D341Med (cell line): ENCODE measurements around the gene IGFALS.

Experiments
- DNase-seq: peaks from one replicate; pipeline ENCODE4 v3.0.0; 2012; ENCODE audit warnings: low spot score

The IGFALS gene

DNA sequence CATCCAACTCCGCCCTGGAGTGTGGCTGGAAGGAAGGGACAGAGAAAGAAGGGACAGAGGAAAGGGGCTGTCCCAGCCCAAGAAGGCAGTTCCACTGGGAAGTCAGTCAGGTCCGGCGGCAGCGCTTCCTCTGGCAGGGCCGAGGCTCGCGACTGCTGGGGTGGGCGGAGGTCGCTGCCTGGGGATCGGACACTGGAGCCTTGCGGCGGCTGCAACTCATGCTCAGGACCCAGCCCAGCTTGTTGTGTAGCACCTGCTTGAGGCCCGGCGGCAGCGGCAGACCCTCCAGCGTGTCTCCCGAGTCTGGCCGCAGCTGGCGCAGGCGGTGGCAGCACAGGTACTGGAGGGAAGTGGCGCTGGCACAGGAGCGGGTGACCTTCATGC, 16.5 kb downstream of the IGFALS start:
- DNase-seq, result no peak

DNA sequence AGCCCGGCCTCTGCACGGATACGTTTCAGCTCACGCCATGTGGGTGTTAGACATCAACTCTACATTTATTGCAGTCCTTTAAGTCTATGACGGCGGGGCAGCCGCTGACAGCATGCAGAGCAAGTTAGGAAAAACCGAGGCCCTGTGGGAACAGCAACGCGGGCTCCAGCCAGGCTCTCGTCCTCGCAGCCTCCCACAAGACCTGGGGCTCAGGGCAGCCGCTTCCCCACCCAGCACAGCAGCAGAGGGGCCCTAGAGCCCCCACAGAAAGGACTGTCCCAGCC, 16.9 kb downstream of the IGFALS start:
- no peak for DNase-seq

DNA sequence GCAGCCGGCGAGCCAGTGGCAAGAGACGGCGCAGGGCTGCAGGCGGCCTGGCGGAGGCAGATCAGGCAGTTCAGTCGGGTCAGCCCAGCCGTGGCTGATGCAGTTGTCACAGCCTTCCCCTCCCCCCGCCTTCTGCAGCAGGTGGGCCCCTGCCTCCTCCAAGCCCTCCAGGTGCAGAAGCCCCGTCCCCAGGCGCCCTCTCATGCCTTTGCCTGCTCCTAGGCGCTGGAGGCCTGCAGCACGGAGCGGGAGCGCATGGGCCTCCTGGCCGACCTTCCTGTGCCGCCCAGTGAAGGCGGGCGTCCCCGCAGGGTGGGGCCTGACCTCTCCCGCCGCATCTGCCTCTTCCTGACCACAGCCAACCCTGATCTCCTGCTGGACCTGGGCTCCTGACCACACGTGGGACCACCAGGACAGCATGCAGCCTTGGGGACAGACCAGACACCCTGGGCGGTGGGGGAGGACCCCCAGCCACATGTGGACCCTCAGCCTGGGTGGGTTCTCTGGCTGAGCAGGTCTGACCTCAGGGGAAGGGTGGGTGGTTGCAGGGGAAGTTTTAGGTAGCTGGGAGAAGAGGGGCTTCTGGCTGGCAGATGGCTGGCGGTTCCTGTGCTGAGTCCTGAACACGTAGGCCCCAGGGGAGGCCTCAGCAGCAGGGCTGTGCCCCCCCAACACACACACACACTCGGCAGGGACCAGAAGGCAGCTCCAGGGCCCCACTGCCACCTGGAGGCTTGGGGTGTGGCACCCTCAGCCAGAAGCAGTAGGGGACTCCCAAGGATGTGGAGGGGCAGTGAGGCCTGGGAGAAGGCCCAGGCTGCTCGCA, 17.4 kb downstream of the IGFALS start:
- peak; percentile 69 for DNase-seq

DNA sequence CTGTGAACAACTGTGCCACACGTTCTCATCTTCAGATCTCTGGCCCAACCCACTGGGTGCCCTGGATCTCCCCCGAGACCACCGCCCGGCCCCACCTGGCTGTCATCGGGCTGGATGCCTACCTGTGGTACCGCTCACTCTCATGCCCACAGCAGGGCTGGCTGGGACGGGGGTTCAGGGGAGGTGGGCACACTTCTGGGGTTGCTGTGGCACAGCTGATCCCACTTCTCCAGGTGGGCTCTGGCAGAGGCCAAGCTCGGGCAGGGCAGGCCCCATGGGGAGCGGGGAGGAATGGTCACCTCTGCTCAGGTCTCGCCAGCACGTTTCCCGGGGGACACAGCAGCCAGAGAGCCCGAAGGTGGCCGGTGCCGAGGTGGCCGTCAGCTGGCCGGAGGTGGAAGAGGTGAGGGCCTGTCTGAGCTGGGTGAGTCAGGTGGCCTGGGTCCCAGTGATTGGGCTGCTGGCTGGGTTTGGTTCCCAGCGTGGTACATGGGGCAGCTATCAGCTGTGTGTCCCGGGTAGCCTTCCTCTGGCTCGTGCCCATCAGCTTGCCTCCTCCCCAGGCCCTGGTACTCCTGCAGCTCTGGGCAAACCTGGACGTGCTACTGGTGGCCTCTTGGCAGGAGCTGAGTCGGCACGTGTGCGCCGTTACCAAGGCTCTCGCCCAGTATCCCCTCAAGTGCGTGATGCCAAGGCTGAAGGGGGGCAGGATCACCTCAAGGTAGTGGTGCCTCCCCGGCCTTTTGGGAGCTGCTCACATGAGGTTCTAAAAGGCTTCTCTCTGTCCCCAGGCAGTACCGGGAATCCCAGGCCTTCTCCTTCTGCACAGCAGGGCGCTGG, 18.3 kb downstream of the IGFALS start:
- DNase-seq, result no peak

DNA sequence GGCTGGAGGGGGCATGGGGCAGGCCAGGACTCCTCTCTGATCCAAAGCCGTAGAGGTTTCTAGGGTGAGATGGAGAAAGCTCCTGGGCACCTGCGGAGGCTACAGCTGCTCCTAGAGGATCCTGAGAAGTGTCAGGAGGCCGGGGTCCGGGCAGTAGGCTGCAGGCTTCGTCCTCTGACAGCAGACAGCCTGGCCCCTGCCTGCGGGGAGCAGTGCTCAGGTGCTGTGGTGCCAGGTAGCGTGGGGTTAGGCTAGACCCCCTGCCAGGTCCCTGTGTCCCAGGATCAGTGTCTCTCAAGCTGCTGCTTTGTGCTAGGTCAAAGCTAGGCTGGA, 19.1 kb downstream of the IGFALS start:
- no peak for DNase-seq

DNA sequence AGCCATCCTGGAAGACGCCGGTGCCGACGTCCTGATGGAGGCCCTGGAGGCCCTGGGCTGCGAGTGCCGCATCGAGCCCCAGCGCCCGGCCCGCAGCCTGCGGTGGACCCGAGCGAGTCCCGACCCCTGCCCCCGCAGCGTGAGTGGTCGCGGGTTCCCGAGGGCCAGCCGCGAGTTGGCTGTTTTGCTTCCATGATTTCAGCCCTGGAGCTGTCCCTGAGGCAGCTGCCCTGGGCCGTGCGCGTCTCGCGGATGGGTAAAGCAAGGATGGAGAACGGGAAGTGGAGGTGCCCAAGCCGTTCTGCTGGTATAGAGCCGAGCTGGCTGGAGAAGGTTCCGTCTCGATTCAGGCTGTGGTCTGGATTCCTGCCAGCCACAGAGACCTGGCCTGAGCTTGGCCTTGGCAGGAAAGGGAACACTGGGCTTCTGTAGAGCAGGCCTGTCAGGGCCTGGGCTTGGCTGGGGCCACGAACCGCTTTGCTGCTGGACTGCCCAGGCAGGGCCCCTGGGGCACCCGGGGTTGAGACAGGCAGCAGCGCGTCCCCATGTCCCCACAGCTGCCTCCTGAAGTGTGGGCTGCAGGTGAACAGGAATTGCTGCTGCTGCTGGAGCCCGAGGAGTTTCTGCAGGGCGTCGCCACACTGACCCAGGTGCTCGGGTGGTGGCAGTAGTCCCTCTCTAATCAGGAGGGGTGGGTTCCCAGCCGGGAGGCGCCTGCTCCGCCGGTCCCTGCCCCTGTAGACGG, 19.6 kb downstream of the IGFALS start:
- no peak for DNase-seq

DNA sequence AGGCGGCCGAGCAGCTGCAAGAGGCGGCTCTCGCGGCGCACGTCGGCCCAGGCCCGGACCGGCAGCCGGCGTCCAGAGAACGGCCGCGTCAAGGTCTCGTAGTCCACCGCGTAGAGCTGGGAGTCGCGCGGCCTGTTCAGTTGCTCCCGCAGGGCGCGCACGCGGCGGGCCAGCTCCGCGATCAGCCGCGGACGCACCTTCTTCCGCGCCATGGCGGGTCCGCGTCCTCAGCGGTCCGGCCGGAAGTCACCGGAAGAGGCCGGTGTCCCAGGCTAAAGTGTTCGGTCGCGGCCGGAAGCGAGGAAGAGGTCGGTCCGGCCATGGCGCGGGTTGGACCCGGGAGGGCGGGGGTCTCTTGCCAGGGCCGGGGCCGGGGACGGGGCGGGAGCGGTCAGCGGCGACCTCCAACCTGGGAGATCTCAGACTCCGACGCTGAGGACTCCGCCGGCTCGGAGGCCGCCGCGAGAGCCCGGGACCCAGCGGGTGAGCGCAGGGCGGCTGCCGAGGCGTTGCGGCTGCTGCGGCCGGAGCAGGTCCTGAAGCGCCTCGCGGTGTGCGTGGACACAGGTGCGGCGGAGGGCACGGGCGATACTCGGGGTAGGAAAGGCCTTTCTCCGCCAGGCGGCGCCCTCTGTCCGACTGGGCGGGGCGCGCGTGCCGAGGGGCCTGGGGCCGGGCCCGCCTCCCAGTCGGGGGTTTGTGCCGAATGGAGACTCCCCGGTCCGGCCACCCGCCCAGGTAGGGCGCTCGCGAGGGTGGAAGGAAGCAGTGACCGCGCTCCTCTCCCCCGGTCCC, 20.4 kb downstream of the IGFALS start, which contains the start of gene MRPS34:
Gene MRPS34, minus strand, starts transcription at position 227 of the 795 bp plus-strand sequence. Its CDS starts 15 bp downstream, at position 212.
- DNase-seq, result peak; percentile 87

DNA sequence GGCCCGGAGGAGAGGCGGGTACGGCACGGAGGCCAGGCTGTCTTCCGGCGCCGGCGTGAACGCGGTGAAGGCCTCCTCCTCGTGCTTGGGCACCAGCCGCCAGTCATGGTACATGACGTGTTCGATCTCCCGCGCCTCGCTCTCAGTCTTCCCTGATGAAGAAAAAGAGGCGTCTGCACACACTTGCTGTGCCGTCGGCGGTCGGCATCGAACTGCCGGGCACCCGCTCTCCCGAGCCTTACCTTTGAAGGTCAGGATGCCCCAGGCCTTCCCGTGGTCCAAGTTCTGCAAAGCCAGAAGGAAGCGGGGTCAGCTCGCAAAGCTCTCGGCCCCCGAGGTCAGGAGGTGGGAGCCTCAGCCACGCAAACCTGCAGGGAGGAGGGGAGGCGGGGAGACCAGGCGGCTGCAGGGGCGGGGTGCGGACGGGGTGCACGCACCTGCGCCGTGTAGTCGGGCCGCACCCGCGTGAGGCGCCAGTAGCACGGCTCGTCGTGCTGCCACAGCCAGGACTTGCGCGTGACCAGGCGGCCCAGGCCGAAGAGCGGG, 21.1 kb downstream of the IGFALS start, which contains the start of gene EME2:
Gene EME2, plus strand, starts transcription at position 449 of the 546 bp plus-strand sequence. CDS start 418 bp downstream, outside the sequence.
- no peak for DNase-seq

DNA sequence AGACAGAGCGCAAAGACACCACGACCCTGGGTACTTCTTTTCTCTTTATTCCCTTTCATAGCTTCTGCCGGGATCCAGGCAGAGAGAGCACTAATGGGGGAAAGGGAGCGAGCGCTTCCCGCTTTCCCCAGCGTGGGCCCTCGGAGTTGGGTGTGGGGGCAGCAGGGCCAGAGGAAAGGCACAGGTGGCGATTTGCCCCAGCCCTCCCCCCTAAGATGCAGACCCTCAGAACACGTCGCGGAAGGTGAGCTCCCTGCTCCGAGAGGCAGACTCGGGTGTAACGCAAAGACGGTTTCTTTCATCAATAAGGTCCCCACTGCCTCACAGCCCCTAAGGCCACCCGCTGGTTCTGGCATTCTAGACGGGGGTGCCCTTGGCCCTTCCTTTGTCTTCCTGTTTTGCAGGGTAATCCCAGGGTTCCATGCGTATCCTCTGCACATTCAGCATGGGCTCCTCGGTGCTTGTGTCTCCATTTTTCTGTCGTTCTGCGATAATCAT, 21.6 kb downstream of the IGFALS start:
- DNase-seq, result no peak

DNA sequence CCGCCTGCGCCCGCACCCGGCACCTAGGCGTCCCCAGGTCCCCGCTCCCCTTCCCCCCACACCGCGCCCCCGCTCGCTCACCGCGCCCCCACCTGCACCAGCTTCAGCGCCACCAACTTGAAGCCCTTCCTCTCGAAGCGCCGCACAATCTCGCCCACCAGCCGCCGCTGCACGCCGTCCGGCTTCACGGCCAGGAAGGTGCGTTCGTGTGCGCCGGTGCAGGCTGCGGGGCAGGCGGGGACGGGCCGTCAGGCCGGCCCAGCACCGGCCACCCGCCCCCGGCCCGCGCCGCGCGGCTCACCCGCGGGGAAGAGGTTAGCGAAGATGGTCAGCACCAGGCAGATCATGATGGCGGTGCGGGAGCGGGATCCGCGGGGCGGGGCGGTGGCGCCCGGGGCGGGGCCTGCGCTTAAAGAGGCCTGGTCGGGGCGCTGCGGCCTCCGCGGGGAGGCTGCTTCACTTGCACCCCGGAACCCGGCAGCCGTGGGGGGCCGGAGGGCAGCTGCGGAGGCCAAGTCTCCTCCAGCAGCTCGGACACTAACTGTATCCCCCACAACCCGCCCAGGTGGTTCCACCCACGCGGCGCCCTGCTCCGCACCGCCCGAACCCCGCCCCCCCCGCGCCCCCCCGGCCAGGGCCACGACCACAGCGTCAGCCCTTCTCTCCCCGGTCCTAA, 22.2 kb downstream of the IGFALS start, which contains the start of gene NME3:
Gene NME3, minus strand, starts transcription at position 356 of the 676 bp plus-strand sequence. Its CDS starts 9 bp downstream, at position 347.
- DNase-seq, result peak; percentile 86

DNA sequence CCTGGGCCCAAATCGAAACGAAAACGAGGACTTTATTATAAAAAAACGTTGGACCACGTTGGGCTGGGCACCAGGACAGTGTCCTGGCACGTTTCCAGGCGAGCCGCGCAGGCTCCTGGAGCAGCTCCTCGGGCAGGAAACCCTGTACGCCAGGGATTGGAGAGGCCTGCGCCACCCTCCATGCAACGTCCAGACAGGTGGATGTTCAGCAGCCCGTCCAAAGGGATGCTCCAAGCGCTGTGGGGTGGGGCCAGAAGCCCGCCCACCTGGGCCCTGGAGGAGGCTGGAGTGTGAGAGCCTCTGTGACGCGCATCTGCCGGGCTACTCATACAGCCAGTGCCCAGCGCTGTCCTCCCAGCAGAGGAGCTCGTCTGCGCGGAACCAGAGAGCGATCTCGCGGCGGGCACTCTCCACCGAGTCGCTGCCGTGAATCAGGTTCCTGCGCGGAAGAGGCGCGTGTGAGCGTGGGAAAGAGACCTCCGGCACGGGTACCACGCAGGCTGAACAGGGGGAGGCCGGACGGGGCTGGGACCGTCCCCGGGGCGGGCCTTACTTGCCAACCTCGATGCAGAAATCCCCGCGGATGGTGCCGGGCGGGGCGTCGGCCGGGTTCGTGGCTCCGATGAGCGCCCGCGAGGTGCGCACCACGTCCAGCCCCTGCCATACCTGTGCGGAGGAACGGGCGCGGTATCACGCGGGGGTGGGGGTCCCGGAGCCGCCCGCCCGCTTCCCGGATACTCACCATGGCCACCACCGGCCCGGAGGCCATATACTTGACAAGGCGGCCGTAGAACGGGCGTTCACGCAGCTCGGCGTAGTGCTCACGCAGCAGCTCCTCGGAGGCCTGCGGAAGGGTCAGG, 22.9 kb downstream of the IGFALS start:
- peak; percentile 60 for DNase-seq

DNA sequence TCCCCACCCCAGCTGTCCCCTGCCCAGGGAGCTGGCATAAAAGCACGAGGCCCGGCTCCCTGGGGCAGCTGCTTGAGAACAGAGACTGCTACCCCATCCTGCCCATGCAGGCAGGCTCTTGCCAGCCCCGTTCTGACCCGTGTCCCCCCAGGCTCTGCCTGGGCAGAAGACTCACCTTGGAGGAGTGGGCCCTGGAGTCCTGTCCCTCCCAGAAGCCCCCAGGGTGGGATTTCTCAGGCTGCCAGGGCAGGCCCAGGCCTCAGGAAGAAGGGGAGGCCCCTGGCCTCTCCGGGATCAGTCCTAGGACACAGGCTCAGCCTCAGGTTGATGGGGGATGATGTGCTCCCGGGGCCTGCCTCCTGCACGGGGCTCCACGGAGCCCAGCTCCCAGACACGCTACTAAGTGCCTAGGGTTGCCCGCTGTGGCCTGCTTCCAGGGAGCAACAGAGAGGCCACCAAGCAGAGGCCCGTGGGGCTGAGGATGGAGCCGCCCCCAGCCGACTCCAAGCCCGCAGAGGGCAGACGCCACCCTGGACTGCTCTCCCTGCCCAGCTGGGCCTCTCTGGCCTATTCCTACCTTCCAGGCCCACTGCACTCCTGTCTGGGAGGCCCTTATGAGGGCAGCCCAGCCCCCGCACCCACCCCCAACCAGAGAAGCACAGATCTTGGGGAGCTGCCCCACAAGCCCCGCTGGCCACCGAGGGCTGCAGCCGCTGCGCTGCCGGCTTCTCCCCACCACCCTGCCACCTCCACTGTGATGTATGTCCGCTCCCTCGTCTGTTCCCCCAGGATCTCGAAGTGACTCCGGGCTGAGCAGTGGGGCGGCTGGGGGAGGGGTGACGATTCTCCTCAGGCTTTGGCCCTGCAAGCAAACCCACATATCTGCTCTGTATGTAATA, 23.9 kb downstream of the IGFALS start:
- no peak for DNase-seq

DNA sequence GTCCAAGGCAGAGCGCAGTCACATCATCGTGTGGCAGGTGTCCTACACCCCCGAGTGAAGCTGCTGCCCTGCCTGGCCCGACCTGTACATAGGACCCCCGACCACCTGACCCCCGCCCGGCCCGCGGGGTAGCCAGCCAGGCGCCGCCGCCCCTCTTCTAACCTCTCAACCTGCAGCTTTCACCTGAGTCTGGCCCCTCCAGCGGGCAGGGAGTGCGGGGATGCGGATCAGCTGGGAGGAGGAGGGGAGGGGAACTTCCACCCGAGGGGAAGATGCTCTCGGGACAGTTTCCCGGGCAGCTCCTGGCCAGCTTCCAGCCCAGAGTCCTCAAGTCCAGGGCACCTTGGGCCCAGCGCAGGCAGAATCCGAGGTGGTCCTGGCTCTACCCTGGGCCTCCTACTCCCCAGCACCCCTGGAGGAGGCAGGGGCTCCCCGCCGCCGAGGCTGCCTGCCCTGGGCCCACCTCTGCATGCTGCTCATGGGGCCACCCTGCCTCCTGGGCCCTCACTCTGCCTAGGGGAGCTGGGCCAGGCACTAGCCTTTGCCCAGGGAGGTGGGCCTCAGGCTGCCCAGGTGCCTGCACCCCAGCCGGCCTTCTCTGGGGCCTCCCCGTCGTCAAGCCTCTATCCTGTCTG, 24.6 kb downstream of the IGFALS start:
- no peak for DNase-seq

DNA sequence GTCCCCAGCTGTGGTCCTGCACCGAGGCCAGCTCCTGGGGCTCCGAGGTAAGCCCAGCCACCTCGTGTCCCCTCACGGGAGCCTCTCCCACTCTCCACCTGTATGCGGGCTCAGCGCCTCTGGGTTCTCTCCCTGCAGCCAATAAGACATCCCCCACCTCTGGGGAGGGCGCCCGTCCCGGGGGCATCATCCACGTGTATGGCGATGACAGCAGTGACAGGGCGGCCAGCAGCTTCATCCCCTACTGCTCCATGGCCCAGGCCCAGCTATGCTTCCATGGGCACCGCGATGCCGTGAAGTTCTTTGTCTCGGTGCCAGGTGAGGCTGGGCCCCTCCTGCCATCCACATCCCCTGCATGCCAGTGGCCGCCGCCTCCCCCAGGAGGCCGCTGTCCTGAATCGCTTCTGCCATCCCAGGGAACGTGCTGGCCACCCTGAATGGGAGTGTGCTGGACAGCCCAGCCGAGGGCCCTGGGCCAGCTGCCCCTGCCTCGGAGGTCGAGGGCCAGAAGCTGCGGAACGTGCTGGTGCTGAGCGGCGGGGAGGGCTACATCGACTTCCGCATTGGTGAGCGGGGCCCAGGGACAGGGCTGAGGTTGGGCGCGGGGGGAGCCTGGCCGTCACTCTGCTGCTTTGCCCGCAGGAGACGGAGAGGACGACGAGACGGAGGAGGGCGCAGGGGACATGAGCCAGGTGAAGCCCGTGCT, 25.3 kb downstream of the IGFALS start:
- DNase-seq, result no peak

DNA sequence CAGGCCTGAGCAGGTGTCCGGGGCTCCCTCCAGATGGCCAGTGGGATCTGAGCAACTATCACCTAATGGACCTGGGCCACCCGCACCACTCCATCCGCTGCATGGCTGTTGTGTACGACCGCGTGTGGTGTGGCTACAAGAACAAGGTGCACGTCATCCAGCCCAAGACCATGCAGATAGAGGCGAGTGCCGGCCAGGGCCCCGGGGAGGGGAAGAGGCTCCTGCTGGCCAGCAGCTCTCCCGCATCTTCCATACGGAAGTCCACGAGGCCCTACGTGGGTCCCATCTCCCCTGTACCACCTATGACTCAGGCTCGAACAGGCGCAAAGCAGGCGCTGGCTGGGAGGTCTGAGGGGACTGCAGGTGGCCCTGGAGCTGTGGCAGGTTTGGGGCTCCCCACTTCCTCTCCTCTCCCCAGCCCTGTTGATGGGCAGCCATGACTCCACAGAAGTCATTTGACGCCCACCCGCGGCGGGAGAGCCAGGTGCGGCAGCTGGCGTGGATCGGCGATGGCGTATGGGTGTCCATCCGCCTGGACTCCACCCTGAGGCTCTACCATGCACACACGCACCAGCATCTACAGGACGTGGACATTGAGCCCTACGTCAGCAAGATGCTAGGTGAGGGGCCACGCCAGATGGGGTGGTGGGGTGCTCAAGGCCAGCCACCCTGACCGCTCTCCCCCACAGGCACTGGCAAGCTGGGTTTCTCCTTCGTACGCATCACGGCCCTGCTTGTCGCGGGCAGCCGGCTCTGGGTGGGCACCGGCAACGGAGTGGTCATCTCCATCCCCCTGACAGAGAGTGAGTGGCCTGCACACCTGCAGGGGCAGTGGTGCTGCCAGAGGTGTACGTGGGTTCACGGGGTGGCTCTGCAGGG, 26.1 kb downstream of the IGFALS start:
- DNase-seq, result no peak

DNA sequence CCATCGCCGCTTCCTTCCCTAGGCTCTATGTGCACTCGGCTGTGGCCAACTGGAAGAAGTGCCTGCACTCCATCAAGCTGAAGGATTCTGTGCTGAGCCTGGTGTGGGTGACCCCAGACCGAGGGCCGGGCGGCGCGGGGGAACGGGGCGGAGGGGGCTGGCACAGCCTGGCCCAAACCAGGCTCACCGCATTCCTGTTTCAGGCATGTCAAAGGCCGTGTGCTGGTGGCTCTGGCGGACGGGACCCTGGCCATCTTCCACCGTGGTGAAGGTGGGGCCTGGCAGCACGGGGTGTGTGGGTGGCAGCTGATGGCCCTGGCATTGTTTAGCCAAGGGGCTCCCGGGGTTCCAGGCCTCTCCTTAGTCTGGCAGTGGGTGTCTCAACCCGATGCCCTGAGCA, 26.8 kb downstream of the IGFALS start:
- DNase-seq, result no peak
